Loucy (cell line): ENCODE results near the gene ISCA1.

Experiments
- H2AFZ ChIP-seq: fragments of 200-600 bp; sonication (generic); 2 replicates; pipeline ENCODE4 v1.6.0; 2016; ENCODE audit warnings: antibody characterized with exemption, mild to moderate bottlenecking, low read length, moderate library complexity
- H3F3A ChIP-seq: fragments of 200-600 bp; 2 replicates; pipeline ENCODE4 v1.6.0; 2016; ENCODE audit warnings: antibody characterized with exemption, low read depth, mild to moderate bottlenecking
- H3K27me3 ChIP-seq: fragments of 200-600 bp; sonication (generic); 2 replicates; pipeline ENCODE4 v1.6.1; 2014; ENCODE audit warnings: low read length, mild to moderate bottlenecking; ENCODE audit not compliant: insufficient read depth, poor library complexity, severe bottlenecking
- H3K36me3 ChIP-seq: fragments of 200-600 bp; sonication (generic); 2 replicates; pipeline ENCODE4 v1.6.1; 2016; ENCODE audit warnings: low read length; ENCODE audit not compliant: insufficient read depth
- H3K4me1 ChIP-seq: fragments of 200-600 bp; sonication (generic); 2 replicates; pipeline ENCODE4 v1.5.1; 2014; ENCODE audit warnings: low read length, mild to moderate bottlenecking; ENCODE audit not compliant: insufficient read depth, poor library complexity, severe bottlenecking
- H3K4me2 ChIP-seq: fragments of 200-600 bp; sonication (generic); 2 replicates; pipeline ENCODE4 v1.6.0; 2014; ENCODE audit warnings: antibody characterized with exemption, low read length, low read depth, mild to moderate bottlenecking; ENCODE audit not compliant: poor library complexity, severe bottlenecking
- H3K4me3 ChIP-seq: fragments of 200-600 bp; sonication (generic); 2 replicates; pipeline ENCODE4 v1.5.1; 2014; ENCODE audit warnings: low read length, mild to moderate bottlenecking, mixed read lengths; ENCODE audit not compliant: poor library complexity, severe bottlenecking
- H3K79me2 ChIP-seq: fragments of 200-600 bp; sonication (generic); 2 replicates; pipeline ENCODE4 v1.6.1; 2014; ENCODE audit warnings: low read length; ENCODE audit not compliant: insufficient read depth
- H3K9ac ChIP-seq: fragments of 200-600 bp; sonication (generic); 2 replicates; pipeline ENCODE4 v1.6.0; 2014; ENCODE audit warnings: mild to moderate bottlenecking, low read depth, low read length, moderate library complexity; ENCODE audit not compliant: poor library complexity, severe bottlenecking
- H3K9me2 ChIP-seq: fragments of 200-600 bp; sonication (generic); replicated peaks from 2 replicates; pipeline ENCODE4 v1.6.1; 2016; ENCODE audit warnings: low read depth, low read length, mixed read lengths
- H3K9me3 ChIP-seq: fragments of 200-600 bp; sonication (generic); 2 replicates; pipeline ENCODE4 v1.6.1; 2014; ENCODE audit warnings: mild to moderate bottlenecking, antibody characterized with exemption, low read length, low read depth; ENCODE audit not compliant: insufficient read depth
- H4K20me1 ChIP-seq: fragments of 200-600 bp; sonication (generic); 2 replicates; pipeline ENCODE4 v1.6.0; 2014; ENCODE audit warnings: antibody characterized with exemption, low read length, mild to moderate bottlenecking; ENCODE audit not compliant: insufficient read depth, poor library complexity, severe bottlenecking
- CTCF ChIP-seq: fragments of 200-600 bp; sonication (generic); conservative IDR thresholded peaks from 2 replicates; pipeline ENCODE4 v1.5.1; 2014; ENCODE audit warnings: mild to moderate bottlenecking, antibody characterized with exemption, low read length
- EZH2phosphoT487 ChIP-seq: fragments of 200-600 bp; IDR thresholded peaks from 2 replicates; pipeline ENCODE4 v1.6.1; 2018; ENCODE audit warnings: antibody characterized with exemption, mild to moderate bottlenecking, moderate library complexity, borderline replicate concordance

Gene ISCA1

GRCh38 chr9:86274821-86275643 lies 7.3 kb downstream of the ISCA1 start:
- Histone ChIP-seq H2AFZ (no peak overlapping the region), H3K9me3 (no peaks in the 10 kb centered on the region), H3K4me3 (no peak overlapping the region), H3K27me3 (no peaks in the 10 kb centered on the region), H3K9ac (no peak overlapping the region), H3K4me1 (peaks cover 16% of the 10 kb centered on the region), H3K79me2 (peaks cover 39% of the 10 kb centered on the region; the same call in 1 of the 2 replicates), H3F3A (no peaks in the 10 kb centered on the region), H4K20me1 (peaks cover 16% of the 10 kb centered on the region), H3K9me2 (no peaks in the 10 kb centered on the region), H3K36me3 (peaks cover 25% of the 10 kb centered on the region), H3K4me2 (no peak overlapping the region)
- TF ChIP-seq EZH2phosphoT487 (no peak), CTCF (no peak)

- Histone ChIP-seq H3K79me2 (peaks cover 16% of the 10 kb centered on the region; the same call in 1 of the 2 replicates), H3K36me3 (peaks cover 25% of the 10 kb centered on the region)
- TF ChIP-seq EZH2phosphoT487 (no peak), CTCF (no peak)
These were observed 10.1 kb downstream of the ISCA1 start for GRCh38 chr9:86272221-86272620.

DNA sequence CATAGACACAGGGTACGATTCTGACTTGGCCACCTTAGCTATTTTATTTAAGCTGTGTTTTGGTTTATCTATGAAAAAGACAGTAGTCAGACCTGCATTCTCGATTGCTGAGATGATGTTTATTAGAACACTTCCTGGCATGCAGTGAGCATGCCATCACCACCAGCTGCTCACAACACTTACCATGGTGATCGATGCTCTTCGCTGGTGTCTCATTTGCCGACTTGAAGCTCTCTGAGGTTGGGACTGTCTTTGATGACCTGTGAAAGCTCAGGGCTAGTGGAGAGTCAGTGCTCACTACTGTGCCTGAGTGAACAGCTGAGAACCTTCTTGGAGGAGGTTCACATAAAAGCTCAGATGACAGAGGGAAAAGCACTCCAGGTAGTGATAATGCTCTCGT lies 18.5 kb downstream of the ISCA1 start:
- no peak overlapping the region for H2AFZ ChIP-seq
- H3K36me3 ChIP-seq: peaks cover 11% of the 10 kb centered on the region; the same call in 1 of the 2 replicates
- no peak overlapping the region for H3K4me3 ChIP-seq
- H3K9me2 ChIP-seq: no peaks in the 10 kb centered on the region
- TF ChIP-seq EZH2phosphoT487: no peak
- TF ChIP-seq CTCF: no peak
- H3K27me3 ChIP-seq: no peaks in the 10 kb centered on the region
- H4K20me1 ChIP-seq: no peaks in the 10 kb centered on the region
- no peak overlapping the region for H3K4me2 ChIP-seq
- H3K4me1 ChIP-seq: peaks cover 3% of the 10 kb centered on the region
- no peaks in the 10 kb centered on the region for H3K9me3 ChIP-seq
- H3K79me2 ChIP-seq: peaks cover 3% of the 10 kb centered on the region; the same call in 1 of the 2 replicates
- H3F3A ChIP-seq: no peaks in the 10 kb centered on the region
- no peak overlapping the region for H3K9ac ChIP-seq

More at GRCh38 chr9:86272221-86272620, 10.1 kb downstream of the ISCA1 start:
- peaks cover 5% of the 10 kb centered on the region for H4K20me1 ChIP-seq
- no peaks in the 10 kb centered on the region for H3K27me3 ChIP-seq
- no peaks in the 10 kb centered on the region for H3K9me2 ChIP-seq
- no peak overlapping the region for H3K9ac ChIP-seq
- no peak overlapping the region for H3K4me2 ChIP-seq
- H3F3A ChIP-seq: no peaks in the 10 kb centered on the region
- no peaks in the 10 kb centered on the region for H3K9me3 ChIP-seq
- H2AFZ ChIP-seq: no peak overlapping the region
- peaks cover 2% of the 10 kb centered on the region for H3K4me1 ChIP-seq
- H3K4me3 ChIP-seq: no peak overlapping the region
